Measurements from ENCODE around the gene PTGR2. TPM values are rescaled to one million over a fixed set of nuclear protein-coding genes. Genes with fewer than 3 reads are reported as not detected.

PTGR2 gene
- total and polyA plus RNA-seq, 2 experiments from 2014 or later, result 7.1 to 11.7 TPM

DNA sequence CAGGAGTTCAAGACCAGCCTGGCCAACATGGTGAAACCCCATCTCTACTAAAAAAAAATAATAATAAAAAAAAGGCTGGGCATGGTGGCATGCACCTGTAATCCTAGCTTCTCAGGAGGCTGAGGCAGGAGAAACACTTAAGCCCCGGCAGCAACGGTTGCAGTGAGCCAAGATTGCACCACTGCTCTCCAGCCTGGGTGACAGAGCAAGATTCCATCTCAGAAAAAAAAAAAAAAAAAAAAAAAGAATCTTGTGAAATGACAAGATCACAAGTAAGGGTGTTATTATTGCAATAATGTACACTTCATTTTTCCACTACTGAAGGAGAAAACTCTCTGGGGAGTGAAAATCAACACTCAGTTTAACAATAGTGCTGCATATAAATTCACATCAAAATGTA, 8.8 kb upstream of the PTGR2 start:
- H3K4me2 ChIP-seq, result no peak overlapping the region
- no peak overlapping the region for H3K27ac ChIP-seq
- H2AFZ ChIP-seq, result no peak overlapping the region
- H3K79me2 ChIP-seq, result no peaks in the 10 kb centered on the region
- H3K36me3 ChIP-seq (replicated peaks; ENCODE audit: insufficient read depth, low read depth), result no peaks in the 10 kb centered on the region
- TF ChIP-seq EZH2phosphoT487 (IDR thresholded peaks at IDR 0.05; ENCODE audit: low read depth, severe bottlenecking, unreplicated experiment), result no peak
- no peak for TF ChIP-seq EZH2 (IDR thresholded peaks at IDR 0.05; ENCODE audit: borderline replicate concordance)
- TF ChIP-seq, protein P1, sequence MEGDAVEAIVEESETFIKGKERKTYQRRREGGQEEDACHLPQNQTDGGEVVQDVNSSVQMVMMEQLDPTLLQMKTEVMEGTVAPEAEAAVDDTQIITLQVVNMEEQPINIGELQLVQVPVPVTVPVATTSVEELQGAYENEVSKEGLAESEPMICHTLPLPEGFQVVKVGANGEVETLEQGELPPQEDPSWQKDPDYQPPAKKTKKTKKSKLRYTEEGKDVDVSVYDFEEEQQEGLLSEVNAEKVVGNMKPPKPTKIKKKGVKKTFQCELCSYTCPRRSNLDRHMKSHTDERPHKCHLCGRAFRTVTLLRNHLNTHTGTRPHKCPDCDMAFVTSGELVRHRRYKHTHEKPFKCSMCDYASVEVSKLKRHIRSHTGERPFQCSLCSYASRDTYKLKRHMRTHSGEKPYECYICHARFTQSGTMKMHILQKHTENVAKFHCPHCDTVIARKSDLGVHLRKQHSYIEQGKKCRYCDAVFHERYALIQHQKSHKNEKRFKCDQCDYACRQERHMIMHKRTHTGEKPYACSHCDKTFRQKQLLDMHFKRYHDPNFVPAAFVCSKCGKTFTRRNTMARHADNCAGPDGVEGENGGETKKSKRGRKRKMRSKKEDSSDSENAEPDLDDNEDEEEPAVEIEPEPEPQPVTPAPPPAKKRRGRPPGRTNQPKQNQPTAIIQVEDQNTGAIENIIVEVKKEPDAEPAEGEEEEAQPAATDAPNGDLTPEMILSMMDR (IDR thresholded peaks at IDR 0.05; ENCODE audit: poor library complexity), result no peak
- no peaks in the 10 kb centered on the region for H3K9me2 ChIP-seq (replicated peaks; ENCODE audit: insufficient read depth)
- DNase-seq (ENCODE audit: low spot score), result no peak
- no peak overlapping the region for H3K4me3 ChIP-seq
- H3K27me3 ChIP-seq, result no peaks in the 10 kb centered on the region
- H3K9me3 ChIP-seq (ENCODE audit: low read depth), result no peaks in the 10 kb centered on the region
- no peaks in the 10 kb centered on the region for H3K4me1 ChIP-seq (ENCODE audit: insufficient read depth)
- no peaks in the 10 kb centered on the region for H4K20me1 ChIP-seq (ENCODE audit: insufficient read depth, poor library complexity, severe bottlenecking)
- 78% methylated on average over 2 of the region's 2 CpGs for WGBS (ENCODE audit: low lambda C conversion rate, missing lambda C conversion rate)

DNA sequence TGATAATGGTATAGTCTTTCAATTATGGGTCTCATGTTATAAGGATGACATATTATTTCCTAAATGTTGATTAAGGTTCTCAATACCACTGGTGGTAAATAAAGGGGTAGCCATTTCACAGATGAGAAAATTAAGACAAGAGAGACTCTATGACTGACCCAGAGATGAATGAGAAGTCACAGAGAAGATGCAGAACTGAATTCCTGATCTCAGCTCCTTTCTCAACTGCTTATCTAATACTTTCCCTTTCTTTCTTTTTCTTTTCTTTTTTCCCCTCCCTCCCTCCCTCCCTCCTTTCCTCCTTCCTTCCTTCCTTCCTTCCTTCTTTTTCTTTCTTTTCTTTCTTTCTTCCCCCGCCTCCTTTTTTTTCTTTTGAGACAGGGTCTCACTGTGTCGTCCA, 8.3 kb upstream of the PTGR2 start:
- 90% methylated on average over 2 of the region's 2 CpGs for WGBS (ENCODE audit: low lambda C conversion rate, missing lambda C conversion rate)
- DNase-seq (ENCODE audit: low spot score), result no peak
- TF ChIP-seq, protein P1 (IDR thresholded peaks at IDR 0.05; ENCODE audit: poor library complexity), result no peak
- TF ChIP-seq EZH2 (IDR thresholded peaks at IDR 0.05; ENCODE audit: borderline replicate concordance) (no peak), EZH2phosphoT487 (IDR thresholded peaks at IDR 0.05; ENCODE audit: low read depth, severe bottlenecking, unreplicated experiment) (no peak)
- no peaks in the 10 kb centered on the region for H3K4me1 ChIP-seq (ENCODE audit: insufficient read depth)
- no peak overlapping the region for H3K4me2 ChIP-seq
- no peaks in the 10 kb centered on the region for H3K9me3 ChIP-seq (ENCODE audit: low read depth)
- no peak overlapping the region for H3K27ac ChIP-seq
- no peak overlapping the region for H3K4me3 ChIP-seq
- H3K36me3 ChIP-seq (replicated peaks; ENCODE audit: insufficient read depth, low read depth), result no peaks in the 10 kb centered on the region
- no peaks in the 10 kb centered on the region for H4K20me1 ChIP-seq (ENCODE audit: insufficient read depth, poor library complexity, severe bottlenecking)
- no peaks in the 10 kb centered on the region for H3K79me2 ChIP-seq
- H3K27me3 ChIP-seq, result no peaks in the 10 kb centered on the region
- H2AFZ ChIP-seq, result no peak overlapping the region
- H3K9me2 ChIP-seq (replicated peaks; ENCODE audit: insufficient read depth), result no peaks in the 10 kb centered on the region

DNA sequence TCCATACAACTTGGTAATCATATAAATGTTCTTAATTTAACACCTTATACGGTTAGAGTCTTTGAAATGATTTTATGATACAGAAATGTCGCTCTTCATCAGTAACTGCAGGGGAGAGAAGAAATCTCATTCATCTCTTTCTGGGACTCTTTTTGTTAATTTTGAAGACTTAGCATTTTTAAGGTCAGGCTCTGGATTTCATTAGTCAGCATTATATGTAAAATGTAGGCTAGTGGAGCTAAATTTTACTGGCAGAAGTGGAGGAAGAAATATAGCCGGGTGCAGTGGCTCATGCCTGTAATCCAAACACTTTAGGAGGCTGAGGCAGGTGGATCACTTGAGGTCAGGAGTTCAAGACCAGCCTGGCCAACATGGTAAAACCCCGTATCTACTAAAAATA, 4.7 kb upstream of the PTGR2 start:
- WGBS (ENCODE audit: low lambda C conversion rate, missing lambda C conversion rate), result 83% methylated on average over 4 of the region's 4 CpGs
- TF ChIP-seq EZH2 (IDR thresholded peaks at IDR 0.05; ENCODE audit: borderline replicate concordance), result no peak
- TF ChIP-seq, protein P1 (IDR thresholded peaks at IDR 0.05; ENCODE audit: poor library complexity), result no peak
- no peak for TF ChIP-seq EZH2phosphoT487 (IDR thresholded peaks at IDR 0.05; ENCODE audit: low read depth, severe bottlenecking, unreplicated experiment)

GRCh38 chr14:73851000-73851399, 631 bp upstream of the PTGR2 start:
- 46% methylated on average over 6 of the region's 6 CpGs for WGBS (ENCODE audit: low lambda C conversion rate, missing lambda C conversion rate)
- Histone ChIP-seq H3K4me1 (ENCODE audit: insufficient read depth) (peaks cover 11% of the 10 kb centered on the region), H3K4me2 (peak overlapping the region; percentile 78), H3K9me2 (replicated peaks; ENCODE audit: insufficient read depth) (no peaks in the 10 kb centered on the region), H3K27ac (peak overlapping the region; percentile 94), H4K20me1 (ENCODE audit: insufficient read depth, poor library complexity, severe bottlenecking) (no peaks in the 10 kb centered on the region), H3K27me3 (no peaks in the 10 kb centered on the region), H3K36me3 (replicated peaks; ENCODE audit: insufficient read depth, low read depth) (no peaks in the 10 kb centered on the region), H2AFZ (peak overlapping the region; percentile 37), H3K79me2 (no peaks in the 10 kb centered on the region), H3K4me3 (peak overlapping the region; percentile 1), H3K9me3 (ENCODE audit: low read depth) (no peaks in the 10 kb centered on the region)
- peak; percentile 20 for DNase-seq (ENCODE audit: low spot score)
- TF ChIP-seq EZH2phosphoT487 (IDR thresholded peaks at IDR 0.05; ENCODE audit: low read depth, severe bottlenecking, unreplicated experiment), result no peak
- TF ChIP-seq, protein P1 (IDR thresholded peaks at IDR 0.05; ENCODE audit: poor library complexity), result no peak
- no peak for TF ChIP-seq EZH2 (IDR thresholded peaks at IDR 0.05; ENCODE audit: borderline replicate concordance)

More for the DNA sequence above, 4.7 kb upstream of the PTGR2 start:
- no peaks in the 10 kb centered on the region for H3K79me2 ChIP-seq
- no peak overlapping the region for H3K4me2 ChIP-seq
- H4K20me1 ChIP-seq (ENCODE audit: insufficient read depth, poor library complexity, severe bottlenecking), result no peaks in the 10 kb centered on the region
- no peaks in the 10 kb centered on the region for H3K9me3 ChIP-seq (ENCODE audit: low read depth)
- H2AFZ ChIP-seq, result no peak overlapping the region
- no peaks in the 10 kb centered on the region for H3K36me3 ChIP-seq (replicated peaks; ENCODE audit: insufficient read depth, low read depth)
- no peak for DNase-seq (ENCODE audit: low spot score)
- no peak overlapping the region for H3K27ac ChIP-seq
- H3K27me3 ChIP-seq, result no peaks in the 10 kb centered on the region
- no peak overlapping the region for H3K4me3 ChIP-seq
- H3K4me1 ChIP-seq (ENCODE audit: insufficient read depth), result peaks cover 11% of the 10 kb centered on the region
- no peaks in the 10 kb centered on the region for H3K9me2 ChIP-seq (replicated peaks; ENCODE audit: insufficient read depth)

Data from hepatocyte (in vitro differentiated cells).